Skeletal muscle tissue (tissue), 4 donors: ENCODE measurements around the gene CBR1. TPM values are rescaled to one million over a fixed set of nuclear protein-coding genes. Genes with fewer than 3 reads are reported as not detected.
A peak's percentile ranks its signal among the peaks of the same experiment; 100 is the strongest.

Experiments used
- H3K27ac ChIP-seq: one replicate; pipeline ENCODE4 v1.7.0; 2013; ENCODE audit warnings: mild to moderate bottlenecking, low read depth, low read length, inconsistent platforms
- H3K27me3 ChIP-seq, 3 donors: one replicate each; pipeline ENCODE4 v1.7.0; 2013; ENCODE audit warnings: low read length in 3 of 3; ENCODE audit not compliant: control insufficient read depth in 3 of 3, insufficient read depth in 3 of 3
- H3K36me3 ChIP-seq, 3 donors: one replicate each; pipeline ENCODE4 v1.7.0; 2013; ENCODE audit warnings: low read length in 3 of 3; ENCODE audit not compliant: control insufficient read depth in 3 of 3, insufficient read depth in 3 of 3
- H3K4me1 ChIP-seq, 3 donors: one replicate each; pipeline ENCODE4 v1.7.0; 2013; ENCODE audit warnings: low read length in 3 of 3, mild to moderate bottlenecking in 3 of 3; ENCODE audit not compliant: control insufficient read depth in 3 of 3, insufficient read depth in 3 of 3
- H3K4me3 ChIP-seq, 3 donors: one replicate each; pipeline ENCODE4 v1.7.0; 2013; ENCODE audit warnings: low read length in 3 of 3
- H3K9ac ChIP-seq, 3 donors: one replicate each; pipeline ENCODE4 v1.7.0; 2013; ENCODE audit warnings: low read length in 3 of 3, mild to moderate bottlenecking in 3 of 3, moderate library complexity in 2 of 3, low read depth in 1 of 3
- H3K9me3 ChIP-seq, 3 donors: one replicate each; pipeline ENCODE4 v1.7.0; 2013; ENCODE audit warnings: low read length in 3 of 3; ENCODE audit not compliant: control insufficient read depth in 3 of 3
- total RNA-seq: library from RNA; depleted of rRNA; stranded (reverse); fragments of >200 nt; gene quantifications from one replicate; pipeline ENCODE4 v1.2.3, GENCODE V29; 2014
- donor health status: Osteomylitis.

CBR1 gene
- total RNA-seq, 1 donor from 2014 or later, result 21.4 TPM

- Histone ChIP-seq H3K27me3 (no peaks in the 10 kb centered on the region), H3K36me3 (peaks cover 0 to 20% (median 14%) of the 10 kb centered on the region in 3 donors), H3K4me3 (no peak overlapping the region), H3K9me3 (no peaks in the 10 kb centered on the region), H3K27ac (no peak overlapping the region), H3K4me1 (peaks cover 12 to 22% (median 18%) of the 10 kb centered on the region in 3 donors), H3K9ac (no peak overlapping the region)
Observed at GRCh38 chr21:36032647-36033406, 37.0 kb upstream of the CBR1 start.

GRCh38 chr21:36034211-36034913 lies 35.5 kb upstream of the CBR1 start:
- H3K4me1 ChIP-seq, result peaks cover 12 to 19% (median 18%) of the 10 kb centered on the region in 3 donors
- peak overlapping the region; percentile 28 for H3K27ac ChIP-seq
- peaks cover 8 to 33% (median 24%) of the 10 kb centered on the region in 3 donors for H3K36me3 ChIP-seq
- no peaks in the 10 kb centered on the region for H3K27me3 ChIP-seq
- H3K9me3 ChIP-seq, result no peaks in the 10 kb centered on the region
- peak overlapping the region in 2 of 3 donors; percentile 27 to 54 for H3K9ac ChIP-seq
- no peak overlapping the region for H3K4me3 ChIP-seq

- no peaks in the 10 kb centered on the region for H3K27me3 ChIP-seq
- no peak overlapping the region for H3K4me3 ChIP-seq
- peaks cover 12 to 19% (median 18%) of the 10 kb centered on the region in 3 donors for H3K4me1 ChIP-seq
- no peak overlapping the region for H3K9ac ChIP-seq
- no peaks in the 10 kb centered on the region for H3K9me3 ChIP-seq
- peaks cover 18 to 44% (median 34%) of the 10 kb centered on the region in 3 donors for H3K36me3 ChIP-seq
- no peak overlapping the region for H3K27ac ChIP-seq
Observed at GRCh38 chr21:36035381-36035791, 34.4 kb upstream of the CBR1 start.

DNA sequence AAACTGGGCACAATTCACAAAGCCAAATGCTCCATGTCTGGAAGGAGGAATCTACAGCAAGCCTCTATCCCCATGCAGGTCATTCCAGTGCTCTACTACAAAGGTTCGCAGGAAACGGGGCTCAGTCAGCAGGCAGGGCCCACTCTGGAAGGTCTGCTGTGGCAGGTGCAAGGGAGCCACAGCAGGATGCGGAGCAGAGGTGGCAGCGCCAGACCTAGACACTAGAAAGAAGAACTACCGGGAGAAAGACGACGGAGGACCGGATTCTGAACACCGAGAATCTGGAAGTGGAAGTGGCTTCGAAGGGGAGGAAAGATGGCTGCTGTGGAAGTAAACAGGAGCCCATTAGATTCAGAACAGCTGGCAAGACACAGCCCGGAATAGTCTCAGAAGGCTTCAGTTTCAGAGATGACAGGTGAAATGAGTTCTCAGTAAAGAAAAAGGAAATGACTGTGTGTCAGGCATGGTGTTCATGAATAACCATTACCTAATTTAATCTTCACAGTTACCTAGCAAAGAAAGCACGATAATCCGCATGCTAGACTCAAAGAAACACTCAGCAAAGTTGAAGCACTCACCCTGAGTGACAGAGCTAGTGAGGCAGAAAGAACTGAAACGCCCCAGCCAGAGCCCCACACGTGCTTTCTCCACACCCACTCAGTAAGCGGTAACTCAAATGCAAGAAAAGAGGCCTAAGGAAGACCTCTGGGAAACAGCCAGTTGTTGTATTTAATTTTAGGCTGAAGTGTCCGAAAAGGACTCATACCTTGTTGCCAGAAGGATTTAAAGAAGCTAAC lies 30.9 kb upstream of the CBR1 start:
- Histone ChIP-seq H3K27me3 (no peaks in the 10 kb centered on the region), H3K9me3 (no peaks in the 10 kb centered on the region), H3K9ac (no peak overlapping the region), H3K36me3 (peaks cover 36 to 58% (median 47%) of the 10 kb centered on the region in 3 donors), H3K27ac (no peak overlapping the region), H3K4me3 (no peak overlapping the region), H3K4me1 (peaks cover 11 to 15% (median 14%) of the 10 kb centered on the region in 3 donors)

GRCh38 chr21:36039861-36040260 lies 30.0 kb upstream of the CBR1 start:
- Histone ChIP-seq H3K27ac (no peak overlapping the region), H3K4me1 (peaks cover 2 to 5% (median 5%) of the 10 kb centered on the region in 3 donors), H3K4me3 (no peak overlapping the region), H3K36me3 (peaks cover 46 to 66% (median 54%) of the 10 kb centered on the region in 3 donors), H3K9ac (no peak overlapping the region), H3K9me3 (no peaks in the 10 kb centered on the region), H3K27me3 (no peaks in the 10 kb centered on the region)

DNA sequence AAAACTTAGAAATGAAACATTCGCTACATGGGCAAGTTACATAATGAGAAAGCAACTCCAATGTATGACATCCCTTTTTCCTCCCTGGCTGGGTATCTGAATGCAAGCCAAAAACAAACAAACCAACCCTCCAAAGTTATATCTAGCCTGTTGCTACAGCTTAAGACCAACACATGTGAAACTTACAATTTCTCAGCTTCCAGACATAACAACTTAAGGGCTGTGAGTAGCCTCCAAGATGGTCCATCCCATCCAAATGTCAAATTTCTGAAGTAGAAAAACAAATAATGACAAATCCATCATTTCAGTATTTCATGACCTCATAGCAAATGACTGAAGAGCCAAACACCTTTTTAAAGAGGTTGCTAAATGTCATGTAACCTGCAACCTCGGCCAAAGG lies 29.4 kb upstream of the CBR1 start:
- Histone ChIP-seq H3K4me1 (peaks cover 0 to under 1% (median 0%) of the 10 kb centered on the region in 3 donors), H3K9ac (no peak overlapping the region), H3K27ac (no peak overlapping the region), H3K4me3 (no peak overlapping the region), H3K27me3 (no peaks in the 10 kb centered on the region), H3K36me3 (peaks cover 51 to 66% (median 58%) of the 10 kb centered on the region in 3 donors), H3K9me3 (no peaks in the 10 kb centered on the region)

GRCh38 chr21:36041910-36042309 lies 27.9 kb upstream of the CBR1 start:
- no peaks in the 10 kb centered on the region for H3K27me3 ChIP-seq
- H3K9ac ChIP-seq, result no peak overlapping the region
- no peak overlapping the region for H3K27ac ChIP-seq
- H3K4me1 ChIP-seq, result no peaks in the 10 kb centered on the region
- peaks cover 50 to 65% (median 63%) of the 10 kb centered on the region in 3 donors for H3K36me3 ChIP-seq
- no peaks in the 10 kb centered on the region for H3K9me3 ChIP-seq
- no peak overlapping the region for H3K4me3 ChIP-seq

GRCh38 chr21:36044056-36044455 lies 25.8 kb upstream of the CBR1 start:
- no peak overlapping the region for H3K4me3 ChIP-seq
- peaks cover 51 to 68% (median 62%) of the 10 kb centered on the region in 3 donors for H3K36me3 ChIP-seq
- H3K9me3 ChIP-seq, result no peaks in the 10 kb centered on the region
- H3K4me1 ChIP-seq, result no peaks in the 10 kb centered on the region
- H3K27me3 ChIP-seq, result no peaks in the 10 kb centered on the region
- no peak overlapping the region for H3K9ac ChIP-seq
- H3K27ac ChIP-seq, result no peak overlapping the region

- H3K27ac ChIP-seq, result no peak overlapping the region
- H3K9me3 ChIP-seq, result no peaks in the 10 kb centered on the region
- peaks cover 43 to 65% (median 59%) of the 10 kb centered on the region in 3 donors for H3K36me3 ChIP-seq
- H3K4me3 ChIP-seq, result no peak overlapping the region
- H3K27me3 ChIP-seq, result no peaks in the 10 kb centered on the region
- H3K4me1 ChIP-seq, result no peaks in the 10 kb centered on the region
- H3K9ac ChIP-seq, result no peak overlapping the region
Observed at GRCh38 chr21:36045993-36046392, 23.8 kb upstream of the CBR1 start.
